Panc1 (cell line): ENCODE measurements around the gene TMEM87A. TPM values are rescaled to one million over a fixed set of nuclear protein-coding genes. Genes with fewer than 3 reads are reported as not detected.
A peak's percentile ranks its signal among the peaks of the same experiment; 100 is the strongest.

Experiments
- ATAC-seq: fragments of 200-7000 bp; cut with Tn5 transposase; 2 replicates; pipeline ENCODE4 v1.9.1; 2020; ENCODE audit warnings: mild to moderate bottlenecking, moderate library complexity
- BruUV-seq: library from RNA; stranded (reverse); fragments of 400-500 nt; replicated peaks from 2 replicates; lab custom pipeline; 2021; lab: Mats Ljungman, UMichigan
- CTCF ChIA-PET: fragments of 300-600 bp; sonication (Branson Sonifier 250); formaldehyde crosslinking; loops from one replicate; lab custom pipeline; 2022; ENCODE audit warnings: antibody characterized with exemption; lab: Charles Lee
- POLR2A ChIA-PET: fragments of 300-600 bp; sonication (Branson Sonifier 250); formaldehyde crosslinking; loops from one replicate; lab custom pipeline; 2022; ENCODE audit warnings: antibody characterized with exemption; lab: Charles Lee
- DNase-seq: peaks from one replicate; pipeline ENCODE4 v3.0.0-alpha.2; 2010; ENCODE audit warnings: low read depth, low spot score
- H3K27ac ChIP-seq: 2 replicates; pipeline ENCODE4 v1.5.1; 2011; ENCODE audit warnings: mild to moderate bottlenecking, low read length, inconsistent platforms
- H3K27me3 ChIP-seq: fragments of 200-500 bp; sonication (Bioruptor generic); 2 replicates; pipeline ENCODE4 v1.6.0; 2014; ENCODE audit warnings: low read length, inconsistent platforms; ENCODE audit not compliant: control insufficient read depth, insufficient read depth
- H3K36me3 ChIP-seq: fragments of 200-500 bp; sonication (Bioruptor generic); 2 replicates; pipeline ENCODE4 v1.5.1; 2014; ENCODE audit warnings: inconsistent platforms, mild to moderate bottlenecking, low read length, moderate library complexity; ENCODE audit not compliant: control insufficient read depth, insufficient read depth
- H3K4me1 ChIP-seq: 2 replicates; pipeline ENCODE4 v1.5.1; 2011; ENCODE audit warnings: inconsistent platforms, mild to moderate bottlenecking, low read length, moderate library complexity; ENCODE audit not compliant: control insufficient read depth, insufficient read depth
- H3K4me3 ChIP-seq, 2 experiments: 2 replicates each; pipeline ENCODE4 v1.5.1; 2011 to 2012; ENCODE audit warnings: low read depth in 2 of 2, low read length in 2 of 2, mild to moderate bottlenecking in 2 of 2, inconsistent platforms in 1 of 2, moderate library complexity in 1 of 2
- H3K9me3 ChIP-seq: fragments of 200-500 bp; sonication (Bioruptor generic); 2 replicates; pipeline ENCODE4 v1.5.1; 2014; ENCODE audit warnings: low read depth, mild to moderate bottlenecking, inconsistent platforms, low read length, moderate library complexity; ENCODE audit not compliant: control insufficient read depth, insufficient read depth
- POLR2AphosphoS5 ChIP-seq: IDR thresholded peaks from 2 replicates; pipeline ENCODE4 v1.6.1; 2012; ENCODE audit warnings: mild to moderate bottlenecking, low read depth, low read length, moderate library complexity
- SIN3A ChIP-seq: IDR thresholded peaks from 2 replicates; pipeline ENCODE4 v1.6.1; 2012; ENCODE audit warnings: low read depth, mild to moderate bottlenecking, low read length, moderate library complexity, borderline replicate concordance; ENCODE audit not compliant: insufficient read depth
- TCF7L2 ChIP-seq: IDR thresholded peaks from 2 replicates; pipeline ENCODE4 v1.6.1; 2011; ENCODE audit warnings: mild to moderate bottlenecking, low read depth, low read length, inconsistent platforms
- in situ Hi-C: cut with HindIII; loops from 2 replicates; pipeline ENCODE4 v1.10.0; 2016; ENCODE audit warnings: low sequenced_read_pairs, low pct_unique_long_range_greater_than_20kb
- intact Hi-C: fragments of 100-400 bp; cut with micrococcal nuclease; formaldehyde crosslinking; loops from one replicate; pipeline ENCODE4 v1.10.0; 2022; ENCODE audit not compliant: unreplicated experiment
- total RNA-seq: library from RNA; stranded (reverse); gene quantifications from one replicate; pipeline ENCODE4 v1.2.1, GENCODE V29; 2021; ENCODE audit not compliant: unreplicated experiment
- TF ChIP-seq, protein P1 (sequence below), 2 experiments: IDR thresholded peaks; 2 replicates each; pipeline ENCODE4 v1.6.1; 2011 to 2012; ENCODE audit warnings: low read depth in 2 of 2, control low read depth in 1 of 2, low read length in 1 of 2, mild to moderate bottlenecking in 1 of 2, moderate library complexity in 1 of 2; ENCODE audit not compliant: insufficient read depth in 1 of 2
- TF ChIP-seq, protein P2 (sequence below): fragments of 450-650 bp; IDR thresholded peaks from 2 replicates; pipeline ENCODE4 v1.5.1; 2017; ENCODE audit warnings: mild to moderate bottlenecking

TMEM87A gene
- total RNA-seq, 1 experiment from 2014 or later = 49.6 TPM

DNA sequence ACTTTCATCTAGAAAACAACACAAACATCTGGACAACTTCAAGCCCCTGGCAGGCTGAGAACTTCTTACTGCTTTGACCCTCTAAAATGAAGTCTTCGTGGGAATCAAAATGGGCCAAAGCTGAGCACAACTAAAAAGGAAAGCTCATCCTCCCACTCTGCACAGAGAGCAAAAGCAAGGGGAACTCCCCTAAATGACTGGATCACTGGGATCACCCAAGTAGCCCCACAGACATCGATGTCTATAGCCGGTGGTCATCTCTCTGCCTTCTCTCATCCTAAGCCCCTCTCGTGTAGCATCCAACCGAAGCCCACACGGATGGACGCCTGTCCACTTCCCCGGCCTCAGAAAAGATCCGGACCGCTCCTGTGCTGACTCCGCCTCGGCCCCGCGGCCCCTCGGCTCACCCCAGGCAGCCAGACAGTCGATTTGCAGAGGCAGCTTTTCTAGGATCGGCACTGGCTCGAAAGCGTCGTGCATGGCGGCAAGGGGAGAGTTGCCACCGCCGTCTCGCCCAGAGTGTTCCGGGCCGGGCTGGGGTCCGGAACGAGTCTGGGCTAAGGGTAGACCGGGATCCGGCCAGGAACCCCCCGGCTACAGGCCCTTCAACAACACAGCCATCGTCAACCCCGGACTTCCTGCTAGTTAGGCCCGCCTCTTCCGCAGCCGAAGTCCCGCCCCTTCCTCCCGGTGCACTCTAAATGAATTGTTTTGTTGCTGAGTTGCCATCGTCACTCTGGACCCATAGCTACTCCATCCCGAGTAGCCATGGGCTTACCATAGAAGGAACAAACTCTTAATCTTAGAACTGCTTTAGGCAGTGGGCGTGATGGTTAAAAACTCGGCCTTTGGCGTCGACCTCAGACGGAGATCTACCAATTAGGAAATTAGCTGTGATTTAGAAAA lies 65.3 kb downstream of the TMEM87A start, which contains the start of gene VPS39:
Gene VPS39, minus strand, starts transcription at position 631 of the 906 bp plus-strand sequence. Its CDS starts 151 bp downstream, at position 480.
- H3K9me3 ChIP-seq = no peaks in the 10 kb centered on the region
- in situ Hi-C loops = no loop called here
- no peaks in the 10 kb centered on the region for H3K27me3 ChIP-seq
- POLR2A ChIA-PET = interaction anchor here (0.7 to 0.8 kb wide), 2 partner anchors 9 to 24 kb away, joined by 3 read pairs; no protein-coding TSS in a partner anchor
- CTCF ChIA-PET = no interaction called here
- ATAC-seq (peak; percentile 99), DNase-seq (peak; percentile 51)
- peaks cover 20% of the 10 kb centered on the region for H3K36me3 ChIP-seq
- no TSS peak for BruUV-seq
- intact Hi-C loops = no loop called here
- H3K4me3 ChIP-seq = peak within 1 kb of the TSS; percentile 96 to 97
- peak within 1 kb of the TSS; percentile 86 for H3K27ac ChIP-seq
- peaks cover 11% of the 10 kb centered on the region for H3K4me1 ChIP-seq
- TF ChIP-seq POLR2AphosphoS5 = peak; percentile 73
- TF ChIP-seq TCF7L2 = no peak
- peak; percentile 83; the same call in 1 of the 2 replicates for TF ChIP-seq SIN3A
- TF ChIP-seq, protein P1, sequence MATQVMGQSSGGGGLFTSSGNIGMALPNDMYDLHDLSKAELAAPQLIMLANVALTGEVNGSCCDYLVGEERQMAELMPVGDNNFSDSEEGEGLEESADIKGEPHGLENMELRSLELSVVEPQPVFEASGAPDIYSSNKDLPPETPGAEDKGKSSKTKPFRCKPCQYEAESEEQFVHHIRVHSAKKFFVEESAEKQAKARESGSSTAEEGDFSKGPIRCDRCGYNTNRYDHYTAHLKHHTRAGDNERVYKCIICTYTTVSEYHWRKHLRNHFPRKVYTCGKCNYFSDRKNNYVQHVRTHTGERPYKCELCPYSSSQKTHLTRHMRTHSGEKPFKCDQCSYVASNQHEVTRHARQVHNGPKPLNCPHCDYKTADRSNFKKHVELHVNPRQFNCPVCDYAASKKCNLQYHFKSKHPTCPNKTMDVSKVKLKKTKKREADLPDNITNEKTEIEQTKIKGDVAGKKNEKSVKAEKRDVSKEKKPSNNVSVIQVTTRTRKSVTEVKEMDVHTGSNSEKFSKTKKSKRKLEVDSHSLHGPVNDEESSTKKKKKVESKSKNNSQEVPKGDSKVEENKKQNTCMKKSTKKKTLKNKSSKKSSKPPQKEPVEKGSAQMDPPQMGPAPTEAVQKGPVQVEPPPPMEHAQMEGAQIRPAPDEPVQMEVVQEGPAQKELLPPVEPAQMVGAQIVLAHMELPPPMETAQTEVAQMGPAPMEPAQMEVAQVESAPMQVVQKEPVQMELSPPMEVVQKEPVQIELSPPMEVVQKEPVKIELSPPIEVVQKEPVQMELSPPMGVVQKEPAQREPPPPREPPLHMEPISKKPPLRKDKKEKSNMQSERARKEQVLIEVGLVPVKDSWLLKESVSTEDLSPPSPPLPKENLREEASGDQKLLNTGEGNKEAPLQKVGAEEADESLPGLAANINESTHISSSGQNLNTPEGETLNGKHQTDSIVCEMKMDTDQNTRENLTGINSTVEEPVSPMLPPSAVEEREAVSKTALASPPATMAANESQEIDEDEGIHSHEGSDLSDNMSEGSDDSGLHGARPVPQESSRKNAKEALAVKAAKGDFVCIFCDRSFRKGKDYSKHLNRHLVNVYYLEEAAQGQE (IDR thresholded peaks at IDR 0.05; ENCODE audit: insufficient read depth in 1 of 2, low read depth in 2 of 2, low read length in 1 of 2) = no peak

DNA sequence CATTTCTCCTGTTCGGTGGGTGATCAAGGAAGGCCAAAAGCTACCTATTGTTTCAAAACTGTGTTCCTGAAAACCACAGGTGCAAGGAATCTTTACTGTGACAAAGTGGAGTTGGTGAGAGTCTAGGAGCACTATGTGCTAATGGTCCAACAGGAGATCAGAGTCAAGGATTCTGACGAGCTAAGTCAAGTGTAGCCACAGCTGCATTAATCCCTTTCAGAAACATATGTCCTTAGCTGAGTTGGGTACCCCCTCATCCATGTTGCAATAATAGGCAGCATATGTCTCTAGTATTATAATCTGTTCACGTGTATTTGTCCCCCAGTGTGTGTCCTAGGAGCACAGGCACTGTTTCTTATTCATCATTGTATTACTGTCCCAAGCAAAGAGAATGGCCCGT lies 66.8 kb downstream of the TMEM87A start:
- TF ChIP-seq, protein P2, sequence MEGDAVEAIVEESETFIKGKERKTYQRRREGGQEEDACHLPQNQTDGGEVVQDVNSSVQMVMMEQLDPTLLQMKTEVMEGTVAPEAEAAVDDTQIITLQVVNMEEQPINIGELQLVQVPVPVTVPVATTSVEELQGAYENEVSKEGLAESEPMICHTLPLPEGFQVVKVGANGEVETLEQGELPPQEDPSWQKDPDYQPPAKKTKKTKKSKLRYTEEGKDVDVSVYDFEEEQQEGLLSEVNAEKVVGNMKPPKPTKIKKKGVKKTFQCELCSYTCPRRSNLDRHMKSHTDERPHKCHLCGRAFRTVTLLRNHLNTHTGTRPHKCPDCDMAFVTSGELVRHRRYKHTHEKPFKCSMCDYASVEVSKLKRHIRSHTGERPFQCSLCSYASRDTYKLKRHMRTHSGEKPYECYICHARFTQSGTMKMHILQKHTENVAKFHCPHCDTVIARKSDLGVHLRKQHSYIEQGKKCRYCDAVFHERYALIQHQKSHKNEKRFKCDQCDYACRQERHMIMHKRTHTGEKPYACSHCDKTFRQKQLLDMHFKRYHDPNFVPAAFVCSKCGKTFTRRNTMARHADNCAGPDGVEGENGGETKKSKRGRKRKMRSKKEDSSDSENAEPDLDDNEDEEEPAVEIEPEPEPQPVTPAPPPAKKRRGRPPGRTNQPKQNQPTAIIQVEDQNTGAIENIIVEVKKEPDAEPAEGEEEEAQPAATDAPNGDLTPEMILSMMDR = no peak
- TF ChIP-seq SIN3A (no peak), POLR2AphosphoS5 (no peak), TCF7L2 (no peak)
- TF ChIP-seq, protein P1 (IDR thresholded peaks at IDR 0.05; ENCODE audit: insufficient read depth in 1 of 2, low read depth in 2 of 2, low read length in 1 of 2) = no peak
- H3K4me3 ChIP-seq = no peak overlapping the region
- H3K27ac ChIP-seq = no peak overlapping the region
- BruUV-seq = no TSS peak
- CTCF ChIA-PET = no interaction called here
- H3K9me3 ChIP-seq = no peaks in the 10 kb centered on the region
- in situ Hi-C loops = no loop called here
- POLR2A ChIA-PET = no interaction called here
- H3K27me3 ChIP-seq = no peaks in the 10 kb centered on the region
- H3K4me1 ChIP-seq = peaks cover 11% of the 10 kb centered on the region
- DNase-seq (no peak), ATAC-seq (no peak)
- peaks cover 11% of the 10 kb centered on the region for H3K36me3 ChIP-seq
- intact Hi-C loops = no loop called here
